DND-41 (cell line): ENCODE results near the gene DOCK6.

Experiments used
- ATAC-seq: fragments of 200-7000 bp; cut with Tn5 transposase; 3 replicates; pipeline ENCODE4 v1.9.1; 2021; ENCODE audit warnings: low read depth; ENCODE audit not compliant: insufficient read depth
- DNase-seq: peaks from one replicate; pipeline ENCODE4 v3.0.0-alpha.2; 2020
- H2AFZ ChIP-seq: 2 replicates; pipeline ENCODE4 v1.6.0; 2012; ENCODE audit warnings: low read depth, low read length
- H3K27ac ChIP-seq: 2 replicates; pipeline ENCODE4 v1.5.1; 2012; ENCODE audit warnings: low read length, inconsistent platforms
- H3K27me3 ChIP-seq: fragments of 200-600 bp; sonication (generic); 2 replicates; pipeline ENCODE4 v1.6.0; 2012; ENCODE audit warnings: low read length, mild to moderate bottlenecking, inconsistent platforms; ENCODE audit not compliant: insufficient read depth, poor library complexity
- H3K36me3 ChIP-seq: 2 replicates; pipeline ENCODE4 v1.5.1; 2012; ENCODE audit warnings: low read length, inconsistent platforms; ENCODE audit not compliant: insufficient read depth
- H3K4me1 ChIP-seq: 2 replicates; pipeline ENCODE4 v1.5.1; 2012; ENCODE audit warnings: mild to moderate bottlenecking, low read length; ENCODE audit not compliant: insufficient read depth
- H3K4me2 ChIP-seq: 2 replicates; pipeline ENCODE4 v1.6.0; 2012; ENCODE audit warnings: mild to moderate bottlenecking, moderate library complexity, low read length, inconsistent platforms; ENCODE audit not compliant: insufficient read depth
- H3K4me3 ChIP-seq, 2 experiments: fragments of 200-600 bp in 1 of 2; shearing (Covaris generic) in 1 of 2; 2 replicates each; pipeline ENCODE4 v1.5.1; 2012 to 2016; ENCODE audit warnings: inconsistent platforms in 2 of 2, low read length in 2 of 2, mild to moderate bottlenecking in 2 of 2, low read depth in 1 of 2, moderate library complexity in 1 of 2
- H3K79me2 ChIP-seq: 2 replicates; pipeline ENCODE4 v1.6.0; 2012; ENCODE audit warnings: low read length, inconsistent platforms; ENCODE audit not compliant: insufficient read depth
- H3K9ac ChIP-seq: 2 replicates; pipeline ENCODE4 v1.6.0; 2012; ENCODE audit warnings: low read depth, mild to moderate bottlenecking, inconsistent platforms, low read length, moderate library complexity
- H3K9me3 ChIP-seq: 2 replicates; pipeline ENCODE4 v1.5.1; 2012; ENCODE audit warnings: low read length, moderate library complexity, mild to moderate bottlenecking, inconsistent platforms; ENCODE audit not compliant: insufficient read depth, severe bottlenecking
- H4K20me1 ChIP-seq: 2 replicates; pipeline ENCODE4 v1.6.0; 2012; ENCODE audit warnings: low read length; ENCODE audit not compliant: insufficient read depth
- CTCF ChIP-seq: IDR thresholded peaks from 2 replicates; pipeline ENCODE4 v1.5.1; 2012; ENCODE audit warnings: borderline replicate concordance, low read length, moderate library complexity, mild to moderate bottlenecking; ENCODE audit not compliant: poor library complexity, severe bottlenecking; ENCODE audit errors: extremely low read depth
- EZH2 ChIP-seq: IDR thresholded peaks from 3 replicates; pipeline ENCODE4 v1.6.1; 2012; ENCODE audit warnings: borderline replicate concordance, low read depth, mild to moderate bottlenecking, moderate library complexity, low read length, inconsistent platforms; ENCODE audit not compliant: severe bottlenecking

The DOCK6 gene

DNA sequence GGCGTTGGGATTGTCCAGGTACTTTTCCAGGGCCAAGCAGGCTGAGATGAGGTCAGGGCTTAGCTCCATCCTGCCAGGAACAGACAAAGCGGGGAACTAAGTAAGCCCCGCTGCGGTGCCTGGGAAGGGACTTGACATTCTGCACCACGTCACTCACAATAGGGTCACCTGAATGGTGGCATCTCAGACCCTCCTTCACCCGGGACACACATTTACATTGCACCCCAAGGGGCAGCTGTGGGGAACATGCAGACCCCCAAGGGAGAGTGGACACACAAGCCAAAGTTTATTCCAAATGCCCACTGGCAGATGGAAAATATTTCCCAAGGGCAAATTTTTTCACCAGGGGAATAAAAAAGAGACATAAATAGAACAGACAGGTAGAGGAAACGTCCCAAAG is 86.4 kb downstream of the DOCK6 start:
- Histone ChIP-seq H3K9me3 (no peaks in the 10 kb centered on the region), H3K27ac (no peak overlapping the region), H3K79me2 (no peaks in the 10 kb centered on the region), H3K27me3 (no peaks in the 10 kb centered on the region), H2AFZ (no peak overlapping the region), H3K9ac (no peak overlapping the region), H4K20me1 (no peaks in the 10 kb centered on the region), H3K4me1 (no peaks in the 10 kb centered on the region), H3K36me3 (no peaks in the 10 kb centered on the region), H3K4me2 (no peak overlapping the region), H3K4me3 (no peak overlapping the region)
- no peak for ATAC-seq
- DNase-seq, result no peak
- TF ChIP-seq CTCF (no peak), EZH2 (no peak)

DNA sequence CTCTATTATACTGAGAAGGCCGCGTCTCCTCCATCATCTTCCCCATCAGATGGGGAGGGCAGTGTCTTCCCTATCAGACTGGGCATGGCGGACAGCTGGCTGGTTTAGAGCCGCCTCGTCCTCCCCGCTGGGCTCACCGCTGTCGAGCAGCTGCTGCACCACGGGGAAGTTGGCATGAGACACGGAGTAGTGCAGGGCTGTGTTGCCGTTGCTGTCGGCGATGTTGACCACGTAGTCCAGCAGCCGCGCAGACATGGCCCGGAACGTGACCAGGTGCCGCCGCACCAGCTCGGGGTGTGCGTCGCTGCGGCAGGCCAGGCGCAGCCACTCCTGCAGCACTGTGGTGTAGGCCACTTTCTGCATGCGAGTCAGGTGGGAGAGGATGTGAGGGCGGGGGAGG is 88.0 kb downstream of the DOCK6 start:
- Histone ChIP-seq H3K36me3 (no peaks in the 10 kb centered on the region), H3K4me3 (no peak overlapping the region), H3K9me3 (no peaks in the 10 kb centered on the region), H3K27me3 (no peaks in the 10 kb centered on the region), H3K27ac (no peak overlapping the region), H3K4me1 (no peaks in the 10 kb centered on the region), H3K4me2 (no peak overlapping the region), H2AFZ (no peak overlapping the region), H3K9ac (no peak overlapping the region), H3K79me2 (no peaks in the 10 kb centered on the region), H4K20me1 (no peaks in the 10 kb centered on the region)
- no peak for DNase-seq
- TF ChIP-seq CTCF, result no peak
- TF ChIP-seq EZH2, result no peak
- ATAC-seq, result no peak

DNA sequence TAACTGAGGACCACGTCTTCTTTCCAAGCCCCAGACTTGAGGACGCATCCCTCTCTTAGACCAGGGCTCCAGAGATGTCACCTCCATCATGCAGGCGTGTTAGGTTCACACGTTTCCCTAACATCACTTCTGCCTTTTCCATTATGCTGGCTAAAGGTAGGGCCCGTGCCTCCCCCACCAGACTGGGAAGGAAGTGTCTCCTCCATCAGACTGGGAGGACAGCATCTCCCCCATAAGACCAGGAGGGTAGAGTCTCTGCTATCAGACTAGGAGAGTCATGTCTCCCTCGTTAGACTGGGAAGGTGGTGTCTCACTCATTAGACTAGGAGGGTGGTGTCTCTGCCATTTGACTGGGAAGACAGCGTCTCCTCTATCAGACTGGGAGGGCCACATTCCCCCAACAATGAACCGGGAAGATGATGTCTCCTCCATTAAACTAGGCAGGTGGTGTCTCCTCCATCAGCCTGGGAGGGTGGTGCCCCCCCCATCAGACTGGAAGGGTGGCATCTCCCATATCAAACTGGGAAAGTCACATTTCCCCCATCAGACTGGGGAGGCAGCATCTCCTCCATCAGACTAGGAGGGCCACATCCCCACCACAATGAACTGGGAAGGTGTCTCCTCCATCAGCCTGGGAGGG is 88.7 kb downstream of the DOCK6 start:
- Histone ChIP-seq H3K9me3 (no peaks in the 10 kb centered on the region), H3K36me3 (no peaks in the 10 kb centered on the region), H2AFZ (no peak overlapping the region), H3K9ac (no peak overlapping the region), H3K4me2 (no peak overlapping the region), H3K4me1 (no peaks in the 10 kb centered on the region), H3K4me3 (no peak overlapping the region), H3K27me3 (no peaks in the 10 kb centered on the region), H3K79me2 (no peaks in the 10 kb centered on the region), H3K27ac (no peak overlapping the region), H4K20me1 (no peaks in the 10 kb centered on the region)
- no peak for ATAC-seq
- TF ChIP-seq CTCF (no peak), EZH2 (no peak)
- no peak for DNase-seq
